Activated naive CD4-positive, alpha-beta T cell treated with anti-CD3 and anti-CD28 coated beads, Interleukin-2, amount 50 U/mL, for 24 hours (primary cell): ENCODE measurements around the gene UTP11.

Experiments used
- H3K27ac Mint-ChIP-seq: one replicate; pipeline ENCODE4 v1.8.0; 2021; ENCODE audit warnings: mild to moderate bottlenecking, mixed read lengths
- H3K27me3 Mint-ChIP-seq: one replicate; pipeline ENCODE4 v1.8.0; 2021; ENCODE audit warnings: mixed read lengths
- H3K36me3 Mint-ChIP-seq: one replicate; pipeline ENCODE4 v1.8.0; 2021; ENCODE audit warnings: mixed read lengths
- H3K4me1 Mint-ChIP-seq: one replicate; pipeline ENCODE4 v1.8.0; 2021; ENCODE audit warnings: mixed read lengths
- H3K4me3 Mint-ChIP-seq: one replicate; pipeline ENCODE4 v1.8.0; 2021; ENCODE audit warnings: mild to moderate bottlenecking, mixed read lengths
- H3K9me3 Mint-ChIP-seq: one replicate; pipeline ENCODE4 v1.8.0; 2021; ENCODE audit warnings: mixed read lengths

The UTP11 gene

GRCh38 chr1:38014724-38015424 is 2.3 kb downstream of the UTP11 start:
- Mint-ChIP-seq H3K27ac (no peak overlapping the region), H3K9me3 (no peaks in the 10 kb centered on the region), H3K27me3 (no peaks in the 10 kb centered on the region), H3K4me3 (peak overlapping the region; percentile 98), H3K4me1 (peaks cover 65% of the 10 kb centered on the region), H3K36me3 (peaks cover 8% of the 10 kb centered on the region)

- peak overlapping the region; percentile 62 for H3K27ac Mint-ChIP-seq
- H3K36me3 Mint-ChIP-seq = peaks cover 8% of the 10 kb centered on the region
Measured at GRCh38 chr1:38015978-38016725, 3.6 kb downstream of the UTP11 start.

GRCh38 chr1:38018864-38019343 is 6.4 kb downstream of the UTP11 start:
- H3K36me3 Mint-ChIP-seq = peaks cover 13% of the 10 kb centered on the region
- peak overlapping the region; percentile 12 for H3K27ac Mint-ChIP-seq
- peaks cover 36% of the 10 kb centered on the region for H3K4me1 Mint-ChIP-seq
- H3K4me3 Mint-ChIP-seq = no peak overlapping the region
- H3K27me3 Mint-ChIP-seq = no peaks in the 10 kb centered on the region
- H3K9me3 Mint-ChIP-seq = no peaks in the 10 kb centered on the region

More at GRCh38 chr1:38015978-38016725, 3.6 kb downstream of the UTP11 start:
- H3K4me1 Mint-ChIP-seq = peaks cover 56% of the 10 kb centered on the region
- peak overlapping the region; percentile 19 for H3K4me3 Mint-ChIP-seq
- H3K27me3 Mint-ChIP-seq = no peaks in the 10 kb centered on the region
- no peaks in the 10 kb centered on the region for H3K9me3 Mint-ChIP-seq

- no peak overlapping the region for H3K4me3 Mint-ChIP-seq
- H3K27me3 Mint-ChIP-seq = no peaks in the 10 kb centered on the region
- H3K9me3 Mint-ChIP-seq = no peaks in the 10 kb centered on the region
- H3K4me1 Mint-ChIP-seq = peaks cover 25% of the 10 kb centered on the region
- H3K36me3 Mint-ChIP-seq = peaks cover 17% of the 10 kb centered on the region
- H3K27ac Mint-ChIP-seq = no peak overlapping the region
Measured at GRCh38 chr1:38020396-38020795, 7.9 kb downstream of the UTP11 start.

DNA sequence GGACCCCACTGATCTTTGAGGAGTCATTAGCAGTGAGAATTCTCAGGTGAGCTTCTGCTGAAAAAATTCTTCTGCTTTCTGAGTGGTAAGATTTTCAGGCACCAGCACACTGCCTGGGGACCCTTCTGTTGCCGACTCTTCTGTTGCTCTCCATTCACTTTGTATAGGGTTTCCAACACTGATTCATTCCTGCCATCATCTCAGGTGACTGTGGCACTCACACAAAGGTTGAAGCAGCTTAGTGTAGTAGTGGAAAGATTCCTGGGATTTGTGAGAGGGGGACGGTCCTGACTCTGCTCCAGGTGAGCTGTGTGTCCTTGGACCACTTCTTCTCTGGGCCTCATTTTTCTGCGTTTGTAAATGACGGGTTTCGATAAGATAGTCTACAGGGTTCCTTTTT is 9.4 kb downstream of the UTP11 start:
- Mint-ChIP-seq H3K27me3 (no peaks in the 10 kb centered on the region), H3K36me3 (peaks cover 21% of the 10 kb centered on the region), H3K9me3 (no peaks in the 10 kb centered on the region), H3K27ac (no peak overlapping the region), H3K4me1 (peaks cover 15% of the 10 kb centered on the region), H3K4me3 (no peak overlapping the region)

- no peak overlapping the region for H3K4me3 Mint-ChIP-seq
- H3K36me3 Mint-ChIP-seq = peaks cover 20% of the 10 kb centered on the region
- no peaks in the 10 kb centered on the region for H3K9me3 Mint-ChIP-seq
- no peaks in the 10 kb centered on the region for H3K27me3 Mint-ChIP-seq
- peaks cover 23% of the 10 kb centered on the region for H3K4me1 Mint-ChIP-seq
- no peak overlapping the region for H3K27ac Mint-ChIP-seq
Measured at GRCh38 chr1:38022810-38023209, 10.3 kb downstream of the UTP11 start.

GRCh38 chr1:38025233-38025632 is 12.7 kb downstream of the UTP11 start:
- H3K9me3 Mint-ChIP-seq = no peaks in the 10 kb centered on the region
- H3K27me3 Mint-ChIP-seq = no peaks in the 10 kb centered on the region
- no peak overlapping the region for H3K27ac Mint-ChIP-seq
- H3K36me3 Mint-ChIP-seq = peaks cover 16% of the 10 kb centered on the region
- peaks cover 39% of the 10 kb centered on the region for H3K4me1 Mint-ChIP-seq
- no peak overlapping the region for H3K4me3 Mint-ChIP-seq

GRCh38 chr1:38025664-38026063 is 13.1 kb downstream of the UTP11 start:
- H3K36me3 Mint-ChIP-seq = peaks cover 16% of the 10 kb centered on the region
- no peak overlapping the region for H3K27ac Mint-ChIP-seq
- no peaks in the 10 kb centered on the region for H3K27me3 Mint-ChIP-seq
- H3K4me1 Mint-ChIP-seq = peaks cover 43% of the 10 kb centered on the region
- no peaks in the 10 kb centered on the region for H3K9me3 Mint-ChIP-seq
- no peak overlapping the region for H3K4me3 Mint-ChIP-seq

DNA sequence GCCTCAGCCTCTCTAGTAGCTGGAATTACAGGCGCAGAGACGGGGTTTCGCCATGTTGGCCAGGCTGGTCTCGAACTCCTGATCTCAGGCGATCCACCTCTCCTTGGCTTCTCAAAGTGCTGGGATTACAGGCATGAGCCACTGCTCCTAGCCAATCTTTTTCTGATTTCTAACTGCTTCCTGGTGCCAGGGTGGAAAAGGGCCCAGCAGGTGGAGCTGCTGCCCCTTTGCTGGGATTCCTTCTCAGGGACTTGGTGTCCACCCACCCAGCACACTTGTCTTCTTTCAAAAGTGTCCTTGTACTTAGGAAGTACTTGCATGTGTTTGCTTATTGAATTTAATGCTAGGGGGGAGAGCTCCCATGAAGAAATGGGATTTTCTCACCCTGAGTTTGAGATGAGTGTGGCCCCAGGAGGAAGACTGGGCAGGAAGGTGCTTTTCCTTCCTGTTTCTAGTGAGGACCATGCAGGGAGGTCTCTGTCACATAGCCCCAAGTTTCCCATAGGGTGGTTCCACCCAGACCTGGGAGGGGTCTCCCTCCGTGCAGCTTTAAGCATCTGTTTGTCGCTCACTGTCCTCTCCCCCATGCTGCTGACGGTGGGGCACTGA is 14.2 kb downstream of the UTP11 start:
- no peak overlapping the region for H3K4me3 Mint-ChIP-seq

DNA sequence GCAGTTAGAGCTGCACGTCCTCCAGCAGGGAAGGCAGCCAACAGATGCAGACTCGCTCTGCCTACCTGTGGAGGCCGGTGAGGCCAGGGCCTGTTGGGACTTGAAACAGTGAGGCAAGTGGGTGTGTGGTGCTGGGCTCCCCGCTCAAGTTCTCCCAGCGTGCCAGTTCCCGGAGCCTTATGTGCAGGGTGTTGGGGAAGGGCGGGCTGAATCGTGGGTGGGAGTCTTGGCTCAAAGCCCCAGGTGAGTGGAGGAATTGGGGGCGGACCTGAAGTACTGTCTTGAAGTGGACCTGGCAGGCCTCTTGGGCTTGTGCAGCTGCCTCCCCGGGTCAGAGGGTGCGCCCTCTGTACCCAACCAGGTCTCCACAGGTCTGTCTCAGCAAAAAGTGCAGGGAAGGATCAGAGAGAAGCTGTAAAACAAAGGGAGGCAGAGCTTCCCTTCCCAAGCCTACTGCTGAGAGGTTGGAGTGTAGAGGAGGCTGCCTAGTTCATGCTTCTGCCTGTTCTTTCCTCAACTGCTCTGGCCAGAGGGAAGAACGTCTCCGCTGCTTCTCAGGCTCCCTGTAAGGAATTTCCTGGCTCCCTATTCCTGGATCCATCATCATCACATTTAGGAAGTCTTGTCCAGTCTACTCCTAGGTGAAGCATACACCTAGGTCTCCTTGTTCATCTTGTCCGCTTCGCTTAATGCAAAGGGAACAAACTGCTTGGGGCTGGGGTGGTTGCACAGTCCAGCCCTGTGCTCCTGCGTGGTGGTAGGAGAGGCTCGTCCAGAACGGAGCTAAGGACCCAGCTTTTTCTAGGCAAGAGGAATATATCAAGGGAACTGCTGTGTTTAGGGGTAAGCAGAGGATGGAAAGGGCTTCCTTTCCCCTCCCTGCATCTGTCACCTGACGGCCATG is 14.9 kb downstream of the UTP11 start:
- Mint-ChIP-seq H3K9me3 (no peaks in the 10 kb centered on the region), H3K4me1 (peaks cover 55% of the 10 kb centered on the region), H3K4me3 (peak overlapping the region; percentile 54), H3K36me3 (peaks cover 11% of the 10 kb centered on the region), H3K27me3 (no peaks in the 10 kb centered on the region), H3K27ac (peak overlapping the region; percentile 74)

More for the DNA sequence above, 14.2 kb downstream of the UTP11 start:
- H3K4me1 Mint-ChIP-seq = peaks cover 53% of the 10 kb centered on the region
- peaks cover 16% of the 10 kb centered on the region for H3K36me3 Mint-ChIP-seq
- no peaks in the 10 kb centered on the region for H3K27me3 Mint-ChIP-seq
- no peak overlapping the region for H3K27ac Mint-ChIP-seq
- no peaks in the 10 kb centered on the region for H3K9me3 Mint-ChIP-seq

DNA sequence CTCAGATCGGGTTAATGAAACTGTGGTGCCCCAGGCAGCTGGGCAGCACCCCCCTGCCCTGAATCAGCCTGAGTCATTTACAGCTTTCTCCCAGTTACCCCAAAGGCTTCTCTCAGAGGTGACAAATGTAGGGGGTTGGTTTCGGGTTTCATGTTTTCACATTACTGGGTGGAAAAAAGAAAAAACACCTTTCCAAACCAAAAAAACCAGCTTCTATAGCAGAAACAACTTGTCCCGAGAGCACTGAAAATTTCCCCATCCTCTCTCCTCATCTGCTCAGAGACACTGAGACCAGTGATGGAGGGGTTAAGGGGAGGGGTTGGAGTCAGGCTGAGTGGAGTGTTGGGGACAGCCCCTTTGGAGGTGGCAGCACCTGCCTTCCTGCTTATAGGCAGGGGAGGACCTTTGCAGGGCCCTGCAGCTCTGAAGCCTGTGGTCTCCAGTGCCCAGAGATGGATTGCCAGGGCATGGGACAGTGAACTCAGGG is 15.6 kb downstream of the UTP11 start:
- H3K27ac Mint-ChIP-seq = peak overlapping the region; percentile 92
- no peaks in the 10 kb centered on the region for H3K9me3 Mint-ChIP-seq
- peaks cover 55% of the 10 kb centered on the region for H3K4me1 Mint-ChIP-seq
- peaks cover 8% of the 10 kb centered on the region for H3K36me3 Mint-ChIP-seq
- H3K27me3 Mint-ChIP-seq = no peaks in the 10 kb centered on the region
- H3K4me3 Mint-ChIP-seq = peak overlapping the region; percentile 71

- Mint-ChIP-seq H3K27ac (peak overlapping the region; percentile 92), H3K4me1 (peaks cover 55% of the 10 kb centered on the region), H3K4me3 (peak overlapping the region; percentile 71), H3K27me3 (no peaks in the 10 kb centered on the region), H3K36me3 (peaks cover 8% of the 10 kb centered on the region), H3K9me3 (no peaks in the 10 kb centered on the region)
Measured at GRCh38 chr1:38028671-38029070, 16.1 kb downstream of the UTP11 start.

DNA sequence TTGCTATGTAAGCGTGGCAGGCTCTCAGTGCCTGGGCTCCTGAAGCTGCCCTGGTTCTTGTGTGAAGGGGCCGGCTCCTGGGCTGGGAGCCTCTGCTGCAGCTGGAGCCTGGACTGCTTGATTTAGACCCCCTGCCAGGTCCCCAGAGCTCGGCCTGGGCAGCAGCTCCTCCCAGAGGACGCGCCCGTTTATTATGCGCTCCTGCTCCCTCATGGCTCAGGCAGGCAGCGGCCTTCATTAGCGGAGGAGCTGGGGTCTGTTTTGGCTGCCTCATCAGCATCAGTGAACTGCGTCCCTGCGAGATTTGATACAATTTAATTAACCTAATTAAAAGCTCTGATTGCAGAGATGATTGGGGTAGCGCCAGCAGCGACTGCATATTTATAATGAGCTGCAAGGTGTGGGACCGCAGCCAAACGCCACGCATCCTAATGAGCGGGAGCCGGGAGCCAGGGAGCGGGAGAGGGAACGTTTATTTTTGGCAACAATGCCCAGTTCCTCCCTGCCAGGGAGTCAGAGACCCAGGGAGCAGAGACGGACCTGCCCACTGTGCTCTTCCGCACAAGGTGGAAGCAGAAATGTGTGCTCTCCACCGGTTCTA is 16.6 kb downstream of the UTP11 start:
- no peaks in the 10 kb centered on the region for H3K9me3 Mint-ChIP-seq
- H3K4me3 Mint-ChIP-seq = peak overlapping the region; percentile 71
- peaks cover 55% of the 10 kb centered on the region for H3K4me1 Mint-ChIP-seq
- H3K27me3 Mint-ChIP-seq = no peaks in the 10 kb centered on the region
- peaks cover 8% of the 10 kb centered on the region for H3K36me3 Mint-ChIP-seq
- H3K27ac Mint-ChIP-seq = peak overlapping the region; percentile 92

GRCh38 chr1:38029685-38030511 is 17.4 kb downstream of the UTP11 start:
- Mint-ChIP-seq H3K9me3 (no peaks in the 10 kb centered on the region), H3K27me3 (no peaks in the 10 kb centered on the region), H3K4me1 (peaks cover 55% of the 10 kb centered on the region), H3K36me3 (peaks cover 6% of the 10 kb centered on the region), H3K4me3 (peak overlapping the region; percentile 64), H3K27ac (peak overlapping the region; percentile 90)
